ENCODE results near the gene SEC24D. TPM values are rescaled to one million over a fixed set of nuclear protein-coding genes. Genes with fewer than 3 reads are reported as not detected.

The SEC24D gene
- total and polyA plus RNA-seq, 2 donors (not counting 3 experiments of a cell fraction or from before 2014, with no cell fraction given), result 81.5 to 127 TPM

Other genes with a start within 250 kb of the SEC24D start
- 38.6 and 42.9 TPM in 2 replicates for gene METTL14, start 150.7 kb downstream of the SEC24D start, total RNA-seq
- 5.5 and 6.5 TPM in 2 replicates for gene METTL14, start 150.7 kb downstream of the SEC24D start, polyA plus RNA-seq
- 0.07 and 0.13 TPM in 2 replicates for gene SYNPO2, start 52.7 kb upstream of the SEC24D start, total RNA-seq
- gene SYNPO2, start 52.7 kb upstream of the SEC24D start, polyA plus RNA-seq, result 0.03 and 0.06 TPM in 2 replicates